Natural killer cell (primary cell): ENCODE measurements around the gene KDM2B. TPM values are rescaled to one million over a fixed set of nuclear protein-coding genes. Genes with fewer than 3 reads are reported as not detected.

Experiments
- ATAC-seq, 3 donors: fragments of 150-1000 bp in 2 of 3; fragments of 200-7000 bp in 1 of 3; cut with Tn5 transposase; 1 replicate in 1 of 3; 2 replicates in 2 of 3; pipeline ENCODE4 v1.10.0; 2021; ENCODE audit warnings: mild to moderate bottlenecking in 2 of 3, moderate library complexity in 2 of 3
- DNase-seq, 2 donors: peaks; one replicate each; pipeline versions ENCODE4 v3.0.0 to v3.0.0-alpha.2; 2013 to 2021; ENCODE audit warnings: mixed read lengths in 1 of 2
- H3K27ac ChIP-seq: one replicate; pipeline ENCODE4 v1.5.1; 2013; ENCODE audit warnings: mild to moderate bottlenecking, low read length
- H3K27me3 ChIP-seq: one replicate; pipeline ENCODE4 v1.6.1; 2013; ENCODE audit warnings: low read length; ENCODE audit not compliant: control insufficient read depth, insufficient read depth
- H3K36me3 ChIP-seq: one replicate; pipeline ENCODE4 v1.6.1; 2013; ENCODE audit warnings: low read length; ENCODE audit not compliant: control insufficient read depth, insufficient read depth
- H3K4me1 ChIP-seq: one replicate; pipeline ENCODE4 v1.6.1; 2013; ENCODE audit warnings: low read length; ENCODE audit not compliant: control insufficient read depth, insufficient read depth
- H3K4me3 ChIP-seq: one replicate; pipeline ENCODE4 v1.5.1; 2013; ENCODE audit warnings: low read length
- H3K9me3 ChIP-seq: one replicate; pipeline ENCODE4 v1.6.1; 2013; ENCODE audit warnings: low read length; ENCODE audit not compliant: control insufficient read depth, insufficient read depth
- H3K27ac Mint-ChIP-seq, 2 donors: one replicate each; pipeline ENCODE4 v1.8.0; 2022; ENCODE audit warnings: mild to moderate bottlenecking in 2 of 2, mixed read lengths in 2 of 2, moderate library complexity in 1 of 2
- H3K27me3 Mint-ChIP-seq, 2 donors: one replicate each; pipeline ENCODE4 v1.8.0; 2022; ENCODE audit warnings: low read depth in 2 of 2, mixed read lengths in 2 of 2
- H3K36me3 Mint-ChIP-seq: one replicate; pipeline ENCODE4 v1.8.0; 2022; ENCODE audit warnings: mixed read lengths
- H3K4me1 Mint-ChIP-seq, 2 donors: one replicate each; pipeline ENCODE4 v1.8.0; 2022; ENCODE audit warnings: mixed read lengths in 2 of 2
- H3K4me3 Mint-ChIP-seq: one replicate; pipeline ENCODE4 v1.8.0; 2022; ENCODE audit warnings: mild to moderate bottlenecking, moderate library complexity, mixed read lengths
- H3K9me3 Mint-ChIP-seq, 2 donors: one replicate each; pipeline ENCODE4 v1.8.0; 2022; ENCODE audit warnings: mixed read lengths in 2 of 2
- WGBS: methylation state at CpG from one replicate; pipeline ENCODE4 v1.1.7; 2013; ENCODE audit warnings: missing lambda C conversion rate; ENCODE audit not compliant: insufficient coverage; 5-methylcytosine and 5-hydroxymethylcytosine counted together
- intact Hi-C: fragments of 100-400 bp; cut with micrococcal nuclease; formaldehyde crosslinking; loops from one replicate; pipeline ENCODE4 v1.14.2; 2022
- total RNA-seq, 4 donors: library from RNA; stranded (reverse); fragments of 120-200 nt in 1 of 4; gene quantifications; one replicate each; pipeline versions ENCODE4 v1.2.3 to v1.2.4, GENCODE V29; 2013 to 2022
- TF ChIP-seq, protein P1 (sequence below): fragments of 200-600 bp; IDR thresholded peaks from one replicate; pipeline ENCODE4 v1.8.0; 2022; ENCODE audit warnings: antibody characterized with exemption

Gene KDM2B
- total RNA-seq, 3 donors from 2014 or later (not counting 1 experiment from before 2014, with no cell fraction given), result 97.3 to 106 (median 98.1) TPM

DNA sequence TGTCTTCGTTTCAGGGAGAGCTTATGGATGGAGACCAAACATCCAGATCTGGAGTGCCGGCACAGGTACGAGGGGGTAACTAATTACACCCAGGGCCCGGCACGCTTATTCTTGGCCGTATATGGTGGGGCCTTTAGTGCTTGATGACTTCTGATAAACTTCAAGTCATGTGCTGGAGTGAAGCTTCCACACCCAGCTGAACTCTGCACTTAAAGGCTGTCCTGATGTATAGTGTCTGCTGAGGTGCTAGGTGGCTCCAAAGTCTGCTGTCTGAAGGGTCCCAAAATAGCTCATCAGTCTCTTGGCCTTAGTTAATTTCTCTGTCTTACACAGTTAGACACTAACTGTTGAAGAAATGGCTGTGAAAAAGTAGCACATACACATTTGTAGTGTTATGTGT lies 163.0 kb downstream of the KDM2B start:
- H3K4me1 Mint-ChIP-seq, result peaks cover 4 to 7% of the 10 kb centered on the region in 2 donors
- Histone ChIP-seq H3K4me3 (no peak overlapping the region), H3K4me1 (no peaks in the 10 kb centered on the region), H3K9me3 (no peaks in the 10 kb centered on the region), H3K27me3 (no peaks in the 10 kb centered on the region), H3K36me3 (peaks cover 72% of the 10 kb centered on the region), H3K27ac (no peak overlapping the region)
- H3K27me3 Mint-ChIP-seq, result no peaks in the 10 kb centered on the region
- intact Hi-C loops, result no loop called here
- peaks cover 15% of the 10 kb centered on the region for H3K36me3 Mint-ChIP-seq
- 96% methylated on average over 6 of the region's 6 CpGs for WGBS
- H3K4me3 Mint-ChIP-seq, result no peak overlapping the region
- H3K9me3 Mint-ChIP-seq, result no peaks in the 10 kb centered on the region
- TF ChIP-seq, protein P1, sequence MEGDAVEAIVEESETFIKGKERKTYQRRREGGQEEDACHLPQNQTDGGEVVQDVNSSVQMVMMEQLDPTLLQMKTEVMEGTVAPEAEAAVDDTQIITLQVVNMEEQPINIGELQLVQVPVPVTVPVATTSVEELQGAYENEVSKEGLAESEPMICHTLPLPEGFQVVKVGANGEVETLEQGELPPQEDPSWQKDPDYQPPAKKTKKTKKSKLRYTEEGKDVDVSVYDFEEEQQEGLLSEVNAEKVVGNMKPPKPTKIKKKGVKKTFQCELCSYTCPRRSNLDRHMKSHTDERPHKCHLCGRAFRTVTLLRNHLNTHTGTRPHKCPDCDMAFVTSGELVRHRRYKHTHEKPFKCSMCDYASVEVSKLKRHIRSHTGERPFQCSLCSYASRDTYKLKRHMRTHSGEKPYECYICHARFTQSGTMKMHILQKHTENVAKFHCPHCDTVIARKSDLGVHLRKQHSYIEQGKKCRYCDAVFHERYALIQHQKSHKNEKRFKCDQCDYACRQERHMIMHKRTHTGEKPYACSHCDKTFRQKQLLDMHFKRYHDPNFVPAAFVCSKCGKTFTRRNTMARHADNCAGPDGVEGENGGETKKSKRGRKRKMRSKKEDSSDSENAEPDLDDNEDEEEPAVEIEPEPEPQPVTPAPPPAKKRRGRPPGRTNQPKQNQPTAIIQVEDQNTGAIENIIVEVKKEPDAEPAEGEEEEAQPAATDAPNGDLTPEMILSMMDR, result no peak
- H3K27ac Mint-ChIP-seq, result peak overlapping the region in 1 of 2 donors; percentile 45
- no peak for ATAC-seq
- no peak for DNase-seq

GRCh38 chr12:121413917-121414316 lies 166.9 kb downstream of the KDM2B start:
- peak overlapping the region in 1 of 2 donors; percentile 46 for H3K27ac Mint-ChIP-seq
- no peak overlapping the region for H3K27ac ChIP-seq
- no peaks in the 10 kb centered on the region for H3K9me3 Mint-ChIP-seq
- no peaks in the 10 kb centered on the region for H3K9me3 ChIP-seq
- ATAC-seq, result no peak
- peaks cover 41% of the 10 kb centered on the region for H3K36me3 ChIP-seq
- WGBS, result no CpG with 5 or more reads among the region's 1 CpG
- peaks cover 9% of the 10 kb centered on the region for H3K36me3 Mint-ChIP-seq
- no peak for DNase-seq
- H3K27me3 ChIP-seq, result no peaks in the 10 kb centered on the region
- H3K27me3 Mint-ChIP-seq, result no peaks in the 10 kb centered on the region
- no peak overlapping the region for H3K4me3 ChIP-seq
- intact Hi-C loops, result no loop called here
- H3K4me3 Mint-ChIP-seq, result no peak overlapping the region
- TF ChIP-seq, protein P1, result no peak
- H3K4me1 Mint-ChIP-seq, result peaks cover 4 to 15% of the 10 kb centered on the region in 2 donors
- H3K4me1 ChIP-seq, result no peaks in the 10 kb centered on the region

DNA sequence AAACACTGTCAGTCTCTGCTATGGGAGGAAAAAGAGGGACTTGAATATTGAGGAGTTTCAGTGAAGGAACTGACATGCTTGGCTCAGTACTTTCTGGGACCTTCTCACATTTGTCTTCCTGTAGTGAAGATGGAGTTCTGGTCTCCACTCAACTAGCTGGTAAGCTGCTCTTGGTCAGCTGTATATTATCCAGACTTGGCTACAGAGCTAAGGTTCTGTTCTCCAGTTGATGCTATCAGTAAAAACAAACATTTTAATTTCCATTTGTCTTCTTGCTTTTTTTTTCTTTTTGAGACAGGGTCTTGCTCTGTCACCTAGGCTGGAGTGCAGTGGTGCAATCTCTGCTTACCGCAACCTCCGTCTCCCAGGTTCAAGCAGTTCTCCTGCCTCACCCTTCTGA lies 175.6 kb downstream of the KDM2B start:
- Histone ChIP-seq H3K36me3 (peaks cover 37% of the 10 kb centered on the region), H3K9me3 (no peaks in the 10 kb centered on the region), H3K4me3 (no peak overlapping the region), H3K27ac (no peak overlapping the region), H3K4me1 (peaks cover 8% of the 10 kb centered on the region), H3K27me3 (no peaks in the 10 kb centered on the region)
- Mint-ChIP-seq H3K36me3 (peaks cover 6% of the 10 kb centered on the region), H3K4me3 (no peak overlapping the region), H3K27me3 (no peaks in the 10 kb centered on the region), H3K27ac (no peak overlapping the region), H3K9me3 (no peaks in the 10 kb centered on the region), H3K4me1 (peaks cover 30 to 37% of the 10 kb centered on the region in 2 donors)
- intact Hi-C loops, result no loop called here
- DNase-seq (no peak), ATAC-seq (no peak)
- WGBS, result 100% methylated on average over 2 of the region's 2 CpGs
- TF ChIP-seq, protein P1, result no peak

DNA sequence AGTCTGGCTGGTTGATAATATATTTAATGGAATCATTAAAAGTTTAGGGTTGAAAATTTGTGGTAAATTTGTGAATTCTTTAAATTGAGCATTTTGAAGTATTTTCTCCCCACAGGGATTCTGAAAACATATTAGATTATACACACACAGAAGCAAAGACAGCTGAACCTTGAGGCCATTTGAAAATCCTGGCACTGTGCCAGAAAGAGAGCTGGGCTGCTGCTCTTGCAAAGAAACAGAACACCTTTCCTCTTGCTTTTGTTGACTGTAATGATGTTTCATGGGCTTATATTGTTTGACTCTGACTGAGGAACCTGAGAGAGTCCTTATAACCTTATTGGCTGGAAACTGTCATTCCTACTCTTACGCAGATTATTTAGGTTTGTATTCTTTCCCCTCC lies 176.1 kb downstream of the KDM2B start:
- no peak for ATAC-seq
- Mint-ChIP-seq H3K9me3 (no peaks in the 10 kb centered on the region), H3K4me1 (peaks cover 32 to 40% of the 10 kb centered on the region in 2 donors), H3K27me3 (no peaks in the 10 kb centered on the region), H3K27ac (peak overlapping the region in 1 of 2 donors; percentile 41), H3K4me3 (no peak overlapping the region), H3K36me3 (peaks cover 6% of the 10 kb centered on the region)
- TF ChIP-seq, protein P1, result no peak
- no peaks in the 10 kb centered on the region for H3K27me3 ChIP-seq
- no peak overlapping the region for H3K27ac ChIP-seq
- WGBS, result no CpG with 5 or more reads among the region's 1 CpG
- no peaks in the 10 kb centered on the region for H3K9me3 ChIP-seq
- peak in 1 of 2 donors; percentile 37 for DNase-seq
- peaks cover 37% of the 10 kb centered on the region for H3K36me3 ChIP-seq
- no peak overlapping the region for H3K4me3 ChIP-seq
- intact Hi-C loops, result no loop called here
- peaks cover 8% of the 10 kb centered on the region for H3K4me1 ChIP-seq
